Measurements from ENCODE around the gene CXCL10.

DNA sequence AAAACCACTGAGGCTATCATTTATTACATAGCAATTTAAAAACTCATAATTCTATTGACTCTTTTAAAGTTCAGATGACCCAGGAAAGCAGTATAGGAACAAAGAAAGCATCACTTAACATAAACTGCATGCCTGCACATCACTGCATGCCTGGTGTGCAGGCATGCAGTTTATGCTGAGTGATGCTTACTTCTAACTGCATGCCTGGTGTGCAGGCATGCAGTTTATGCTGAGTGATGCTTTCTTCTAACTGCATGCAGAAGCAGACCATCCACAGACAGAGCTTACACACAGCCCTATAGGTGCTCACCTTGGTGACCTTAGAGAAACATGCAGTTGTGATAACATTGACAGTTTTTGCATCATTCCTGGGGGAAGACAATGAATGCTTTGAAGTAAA lies 49.5 kb downstream of the CXCL10 start:
- TF ChIP-seq CTCF (IDR thresholded peaks at IDR 0.05), result no peak
- no peak for TF ChIP-seq POLR2A (IDR thresholded peaks at IDR 0.05)

All from Peyer's patch (tissue), 4 donors.